Measurements from ENCODE around the gene ITIH3.

Gene ITIH3

GRCh38 chr3:52845691-52846431, 51.3 kb downstream of the ITIH3 start:
- DNase-seq (ENCODE audit: low read depth in 2 of 2), result no peak

- DNase-seq (ENCODE audit: low read depth in 2 of 2), result no peak
Measured at GRCh38 chr3:52846432-52846965, 51.9 kb downstream of the ITIH3 start.

- no peak for DNase-seq (ENCODE audit: low read depth in 2 of 2)
Measured at GRCh38 chr3:52847241-52847640, 52.6 kb downstream of the ITIH3 start.

- DNase-seq (ENCODE audit: low read depth in 2 of 2), result no peak
Measured at GRCh38 chr3:52847726-52848125, 53.1 kb downstream of the ITIH3 start.

- no peak for DNase-seq (ENCODE audit: low read depth in 2 of 2)
Measured at GRCh38 chr3:52848617-52849016, 54.0 kb downstream of the ITIH3 start.

- DNase-seq (ENCODE audit: low read depth in 2 of 2), result no peak
Measured at GRCh38 chr3:52849656-52850055, 55.1 kb downstream of the ITIH3 start.

GRCh38 chr3:52851348-52851747, 56.8 kb downstream of the ITIH3 start:
- DNase-seq (ENCODE audit: low read depth in 2 of 2), result no peak

- no peak for DNase-seq (ENCODE audit: low read depth in 2 of 2)
Measured at GRCh38 chr3:52852419-52852818, 57.8 kb downstream of the ITIH3 start.

GRCh38 chr3:52854013-52854412, 59.4 kb downstream of the ITIH3 start:
- DNase-seq (ENCODE audit: low read depth in 2 of 2), result no peak

GRCh38 chr3:52856666-52857065, 62.1 kb downstream of the ITIH3 start:
- no peak for DNase-seq (ENCODE audit: low read depth in 2 of 2)

GRCh38 chr3:52857133-52857532, 62.5 kb downstream of the ITIH3 start:
- DNase-seq (ENCODE audit: low read depth in 2 of 2), result no peak

GRCh38 chr3:52857864-52858263, 63.3 kb downstream of the ITIH3 start:
- no peak for DNase-seq (ENCODE audit: low read depth in 2 of 2)

Measured in stimulated activated CD4-positive, alpha-beta T cell treated with anti-CD3 and anti-CD28 coated beads, Interleukin-1b, Interleukin-23, amount 100 ng/mL, for 1 hour (primary cell).